IPS-15b (cell line): Measurements from ENCODE around the gene FRMD4B.

ENCODE experiments used
- H3K27me3 ChIP-seq: one replicate; pipeline ENCODE4 v1.6.1; 2013; ENCODE audit warnings: low read length; ENCODE audit not compliant: control insufficient read depth, insufficient read depth
- H3K36me3 ChIP-seq: one replicate; pipeline ENCODE4 v1.6.1; 2013; ENCODE audit warnings: low read length; ENCODE audit not compliant: control insufficient read depth, insufficient read depth
- H3K4me1 ChIP-seq: one replicate; pipeline ENCODE4 v1.6.1; 2013; ENCODE audit warnings: mild to moderate bottlenecking, low read length; ENCODE audit not compliant: control insufficient read depth, insufficient read depth
- H3K4me3 ChIP-seq: one replicate; pipeline ENCODE4 v1.5.1; 2013; ENCODE audit warnings: low read depth, low read length
- H3K9ac ChIP-seq: one replicate; pipeline ENCODE4 v1.6.1; 2013; ENCODE audit warnings: low read depth, mild to moderate bottlenecking, low read length
- H3K9me3 ChIP-seq: one replicate; pipeline ENCODE4 v1.6.1; 2013; ENCODE audit warnings: mild to moderate bottlenecking, low read length; ENCODE audit not compliant: control insufficient read depth, insufficient read depth

FRMD4B gene

GRCh38 chr3:69142797-69143454 lies 243.0 kb downstream of the FRMD4B start:
- Histone ChIP-seq H3K27me3 (peaks cover 71% of the 10 kb centered on the region), H3K36me3 (no peaks in the 10 kb centered on the region), H3K4me3 (no peak overlapping the region), H3K9me3 (no peaks in the 10 kb centered on the region), H3K4me1 (no peaks in the 10 kb centered on the region), H3K9ac (no peak overlapping the region)

- Histone ChIP-seq H3K36me3 (no peaks in the 10 kb centered on the region), H3K9me3 (no peaks in the 10 kb centered on the region), H3K27me3 (peaks cover 69% of the 10 kb centered on the region), H3K4me1 (no peaks in the 10 kb centered on the region), H3K4me3 (no peak overlapping the region), H3K9ac (no peak overlapping the region)
These were observed 243.8 kb downstream of the FRMD4B start for GRCh38 chr3:69142090-69142489.

GRCh38 chr3:69141313-69141712 lies 244.6 kb downstream of the FRMD4B start:
- no peak overlapping the region for H3K4me3 ChIP-seq
- no peaks in the 10 kb centered on the region for H3K36me3 ChIP-seq
- no peak overlapping the region for H3K9ac ChIP-seq
- H3K4me1 ChIP-seq = no peaks in the 10 kb centered on the region
- peaks cover 62% of the 10 kb centered on the region for H3K27me3 ChIP-seq
- no peaks in the 10 kb centered on the region for H3K9me3 ChIP-seq

GRCh38 chr3:69137412-69137811 lies 248.5 kb downstream of the FRMD4B start:
- Histone ChIP-seq H3K9me3 (no peaks in the 10 kb centered on the region), H3K27me3 (peaks cover 30% of the 10 kb centered on the region), H3K36me3 (no peaks in the 10 kb centered on the region), H3K4me3 (no peak overlapping the region), H3K4me1 (no peaks in the 10 kb centered on the region), H3K9ac (no peak overlapping the region)

GRCh38 chr3:69137005-69137404 lies 248.9 kb downstream of the FRMD4B start:
- no peak overlapping the region for H3K9ac ChIP-seq
- H3K4me3 ChIP-seq = no peak overlapping the region
- H3K4me1 ChIP-seq = no peaks in the 10 kb centered on the region
- H3K36me3 ChIP-seq = no peaks in the 10 kb centered on the region
- H3K27me3 ChIP-seq = peaks cover 26% of the 10 kb centered on the region
- no peaks in the 10 kb centered on the region for H3K9me3 ChIP-seq

GRCh38 chr3:69130689-69131088 lies 255.2 kb downstream of the FRMD4B start:
- Histone ChIP-seq H3K4me1 (no peaks in the 10 kb centered on the region), H3K27me3 (no peaks in the 10 kb centered on the region), H3K9me3 (no peaks in the 10 kb centered on the region), H3K36me3 (no peaks in the 10 kb centered on the region), H3K9ac (no peak overlapping the region), H3K4me3 (no peak overlapping the region)

GRCh38 chr3:69129531-69129930 lies 256.4 kb downstream of the FRMD4B start:
- Histone ChIP-seq H3K4me1 (no peaks in the 10 kb centered on the region), H3K4me3 (no peak overlapping the region), H3K9ac (no peak overlapping the region), H3K36me3 (no peaks in the 10 kb centered on the region), H3K9me3 (no peaks in the 10 kb centered on the region), H3K27me3 (no peaks in the 10 kb centered on the region)

- no peaks in the 10 kb centered on the region for H3K27me3 ChIP-seq
- no peaks in the 10 kb centered on the region for H3K4me1 ChIP-seq
- no peaks in the 10 kb centered on the region for H3K9me3 ChIP-seq
- H3K9ac ChIP-seq = no peak overlapping the region
- no peak overlapping the region for H3K4me3 ChIP-seq
- H3K36me3 ChIP-seq = no peaks in the 10 kb centered on the region
These were observed 257.4 kb downstream of the FRMD4B start for GRCh38 chr3:69128509-69128908.

- no peaks in the 10 kb centered on the region for H3K4me1 ChIP-seq
- no peaks in the 10 kb centered on the region for H3K9me3 ChIP-seq
- H3K27me3 ChIP-seq = no peaks in the 10 kb centered on the region
- no peaks in the 10 kb centered on the region for H3K36me3 ChIP-seq
- no peak overlapping the region for H3K4me3 ChIP-seq
- H3K9ac ChIP-seq = no peak overlapping the region
These were observed 258.9 kb downstream of the FRMD4B start for GRCh38 chr3:69126999-69127398.

GRCh38 chr3:69126216-69126615 lies 259.7 kb downstream of the FRMD4B start:
- no peaks in the 10 kb centered on the region for H3K36me3 ChIP-seq
- H3K9me3 ChIP-seq = no peaks in the 10 kb centered on the region
- no peak overlapping the region for H3K4me3 ChIP-seq
- H3K27me3 ChIP-seq = no peaks in the 10 kb centered on the region
- no peaks in the 10 kb centered on the region for H3K4me1 ChIP-seq
- no peak overlapping the region for H3K9ac ChIP-seq

GRCh38 chr3:69122403-69122802 lies 263.5 kb downstream of the FRMD4B start, which contains the start of gene LMOD3:
TSS of gene LMOD3 (minus strand) at chr3:69122595. CDS start at chr3:69122386, 209 bp downstream.
- Histone ChIP-seq H3K36me3 (no peaks in the 10 kb centered on the region), H3K9me3 (no peaks in the 10 kb centered on the region), H3K27me3 (no peaks in the 10 kb centered on the region), H3K9ac (no peak within 1 kb of the TSS), H3K4me1 (no peaks in the 10 kb centered on the region), H3K4me3 (no peak within 1 kb of the TSS)

- Histone ChIP-seq H3K4me3 (no peak overlapping the region), H3K27me3 (no peaks in the 10 kb centered on the region), H3K36me3 (no peaks in the 10 kb centered on the region), H3K9me3 (no peaks in the 10 kb centered on the region), H3K9ac (no peak overlapping the region), H3K4me1 (no peaks in the 10 kb centered on the region)
These were observed 263.9 kb downstream of the FRMD4B start for GRCh38 chr3:69121950-69122349.
